HL-60/S4 (cell line): ENCODE results near the gene POLR3K.
"Not testable (repeated sequence)": the region's sequence is repeated elsewhere in the genome, so short reads cannot be mapped to it uniquely, and the experiment has no call there.

ENCODE experiments used
- in situ Hi-C: fragments of 300-500 bp; cut with MboI; formaldehyde crosslinking; loops from 2 replicates; pipeline ENCODE4 v1.14.3; 2022; ENCODE audit warnings: low sequenced_read_pairs

POLR3K gene

DNA sequence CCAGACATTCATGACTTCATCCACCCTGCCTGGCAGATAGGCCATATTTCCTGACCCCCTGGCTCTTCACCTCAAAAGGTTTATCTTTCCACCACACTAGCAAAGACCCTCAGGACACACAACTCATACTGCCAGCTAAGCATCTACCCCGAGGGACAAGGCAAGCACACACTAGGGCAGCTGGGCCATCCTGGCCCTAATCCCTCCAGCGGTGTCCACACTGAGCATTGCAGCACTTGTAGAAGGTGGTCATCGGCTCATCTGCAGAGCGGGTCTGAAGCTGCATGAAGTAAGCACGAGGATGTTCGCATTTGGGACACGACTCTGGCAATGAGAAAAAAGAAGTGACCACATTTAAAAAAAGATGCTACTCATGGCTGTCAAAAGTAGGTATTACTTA lies 6.2 kb downstream of the POLR3K start:
- in situ Hi-C loops, result no loop called here

DNA sequence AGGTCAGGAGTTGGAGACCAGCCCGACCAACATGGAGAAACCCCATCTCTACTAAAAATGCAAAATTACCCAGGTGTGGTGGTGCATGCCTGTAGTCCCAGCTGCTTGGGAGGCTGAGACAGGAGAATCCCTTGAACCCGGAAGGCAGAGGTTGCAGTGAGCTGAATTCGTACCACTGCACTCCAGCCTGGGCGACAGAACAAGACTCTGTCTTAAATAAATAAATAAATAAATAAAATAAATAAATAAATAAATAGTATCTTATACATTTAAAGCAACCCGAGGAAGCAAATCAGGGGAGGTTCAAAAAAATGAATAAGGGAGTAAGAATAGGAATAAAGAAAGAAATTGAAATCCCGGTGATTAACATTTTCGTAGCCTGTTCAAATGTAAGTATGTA lies 6.9 kb downstream of the POLR3K start:
- in situ Hi-C loops, result not testable (repeated sequence)

DNA sequence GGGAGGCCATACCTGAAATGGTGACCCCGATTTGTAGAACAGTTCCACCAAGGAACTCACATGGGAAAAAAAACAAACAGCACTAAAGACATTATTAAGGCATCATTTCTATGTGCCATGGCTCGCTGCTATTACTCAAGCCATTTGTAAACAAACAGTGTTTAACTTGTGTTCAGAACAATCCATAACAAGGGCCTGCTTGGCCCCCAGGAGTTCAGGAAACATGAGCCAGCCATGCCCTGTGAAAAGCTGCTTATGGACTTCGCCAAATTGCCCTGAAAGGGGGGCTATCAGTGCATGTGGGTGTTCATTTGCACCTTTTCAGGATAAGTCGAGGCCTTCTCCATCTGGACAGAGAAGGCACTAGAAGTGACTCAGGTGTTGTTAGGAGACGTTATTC lies 8.0 kb downstream of the POLR3K start:
- in situ Hi-C loops, result no loop called here

DNA sequence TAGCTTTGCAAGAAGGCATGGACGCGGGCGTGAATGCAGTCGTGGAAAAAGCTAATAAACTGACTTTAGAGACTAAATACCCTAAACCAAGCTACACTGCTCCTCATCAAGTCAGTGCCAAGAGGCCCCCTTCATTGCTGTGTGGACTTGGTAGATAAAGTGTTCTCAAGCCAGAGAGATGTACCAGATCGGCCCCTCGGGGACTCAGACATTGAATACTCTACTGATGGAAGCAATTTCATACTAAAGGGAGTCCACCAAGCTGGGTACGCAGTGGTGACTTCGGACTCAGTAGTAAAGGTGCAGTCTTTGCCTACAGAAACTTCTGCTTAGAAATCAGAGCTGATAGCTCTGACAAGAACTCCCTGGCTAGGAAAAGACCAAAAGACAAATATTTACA lies 8.8 kb downstream of the POLR3K start:
- in situ Hi-C loops, result no loop called here

GRCh38 chr16:43294-43693 lies 10.1 kb downstream of the POLR3K start:
- in situ Hi-C loops, result no loop called here

GRCh38 chr16:42691-43090 lies 10.7 kb downstream of the POLR3K start:
- in situ Hi-C loops, result no loop called here

- in situ Hi-C loops, result no loop called here
Observed at GRCh38 chr16:42069-42457, 11.3 kb downstream of the POLR3K start.

- in situ Hi-C loops, result no loop called here
Observed at GRCh38 chr16:41439-42068, 11.9 kb downstream of the POLR3K start.

GRCh38 chr16:38941-39892 lies 14.2 kb downstream of the POLR3K start:
- in situ Hi-C loops, result no loop called here

- in situ Hi-C loops, result not testable (repeated sequence)
Observed at GRCh38 chr16:38206-38605, 15.2 kb downstream of the POLR3K start.

DNA sequence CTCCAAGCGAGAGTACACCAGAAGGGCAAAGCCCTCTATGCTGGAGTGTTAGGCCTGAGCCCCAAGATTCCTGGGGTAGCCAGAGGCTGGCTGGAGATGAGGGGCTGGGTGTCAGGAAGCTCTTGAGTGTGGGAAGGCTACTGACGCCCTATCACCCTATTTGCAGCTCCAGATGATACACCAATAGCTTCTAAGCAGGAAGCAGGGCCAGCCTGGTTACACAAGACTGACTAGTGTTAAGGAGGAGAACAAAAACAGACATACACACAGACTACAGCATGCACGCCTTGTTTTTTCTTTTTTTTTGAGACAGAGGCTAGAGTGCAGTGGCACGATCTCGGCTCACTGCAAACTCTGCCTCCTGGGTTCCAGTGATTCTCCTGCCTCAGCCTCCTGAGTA lies 15.9 kb downstream of the POLR3K start:
- in situ Hi-C loops, result no loop called here

GRCh38 chr16:36336-36984 lies 16.9 kb downstream of the POLR3K start:
- in situ Hi-C loops, result no loop called here

- in situ Hi-C loops, result no loop called here
Observed at GRCh38 chr16:35678-36305, 17.6 kb downstream of the POLR3K start.

DNA sequence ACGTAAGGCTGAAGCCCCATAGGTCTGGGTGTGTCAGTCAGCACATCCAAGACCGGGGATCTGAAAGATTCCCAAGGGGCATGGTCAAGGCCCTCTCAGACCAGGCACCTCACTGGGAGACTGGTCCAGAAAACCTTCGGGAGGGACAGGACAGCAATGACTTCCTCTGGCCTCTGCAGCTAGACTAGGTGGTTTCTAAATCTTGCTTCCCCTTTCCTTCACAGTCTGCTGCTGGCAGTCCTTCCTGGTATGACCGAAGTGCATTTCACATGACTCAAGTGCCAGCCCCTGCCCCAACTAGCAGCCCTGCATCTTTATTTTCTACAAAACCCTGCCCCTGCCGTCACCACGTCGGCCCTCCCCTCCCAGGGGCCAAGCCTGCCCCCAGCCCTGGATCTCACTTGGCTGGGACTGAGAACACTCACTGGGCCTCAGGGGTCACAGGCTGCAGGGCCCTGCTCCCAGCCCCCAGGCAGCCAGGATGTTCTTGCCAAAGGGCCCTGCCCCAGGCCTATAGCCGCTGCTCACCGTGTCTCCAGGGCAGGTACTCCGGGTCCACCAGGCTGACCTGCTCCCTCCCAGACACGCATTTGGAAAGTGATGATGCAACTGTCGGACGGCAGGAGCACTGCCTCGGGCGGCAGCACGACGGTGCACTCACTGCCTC lies 18.3 kb downstream of the POLR3K start:
- in situ Hi-C loops, result no loop called here

DNA sequence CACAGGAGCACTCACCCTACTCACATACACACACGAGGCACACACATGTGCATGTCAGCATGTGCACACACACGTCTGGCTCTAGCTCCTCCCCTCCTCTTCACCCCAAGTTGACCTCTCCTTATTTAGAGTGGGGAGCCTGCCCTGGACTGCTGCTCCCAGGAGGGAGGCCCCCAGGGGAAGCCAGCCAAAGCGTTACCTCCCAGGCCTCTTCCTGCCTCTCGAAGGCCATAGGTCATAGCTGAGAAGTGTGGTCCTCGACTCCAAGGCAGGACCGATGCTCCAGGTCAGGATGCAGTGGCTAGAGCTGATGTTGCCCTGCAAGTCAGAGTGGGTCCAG lies 18.8 kb downstream of the POLR3K start:
- in situ Hi-C loops, result no loop called here

- in situ Hi-C loops, result no loop called here
Observed at GRCh38 chr16:33877-34647, 19.3 kb downstream of the POLR3K start.

- in situ Hi-C loops, result not testable (repeated sequence)
Observed at GRCh38 chr16:33154-33876, 20.1 kb downstream of the POLR3K start.

DNA sequence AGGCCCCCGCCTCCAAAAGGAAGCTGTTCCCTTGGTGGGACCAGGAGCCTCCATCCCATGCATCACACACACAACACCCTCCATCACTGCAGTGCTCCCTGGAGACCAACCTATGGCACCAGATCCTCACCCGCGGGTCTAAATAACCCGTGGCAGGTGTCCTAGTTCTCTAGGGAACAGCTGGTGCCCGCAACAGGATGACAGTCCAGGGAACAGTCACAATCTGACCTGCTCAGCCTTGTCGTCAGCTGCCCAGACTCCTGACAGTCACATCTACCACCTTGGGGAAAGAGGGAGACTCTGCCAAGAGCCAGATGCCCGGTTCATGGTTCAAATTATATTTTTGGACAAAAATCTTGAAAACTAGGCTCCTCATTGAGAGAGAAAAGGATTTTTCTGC lies 22.8 kb downstream of the POLR3K start:
- in situ Hi-C loops, result not testable (repeated sequence)

DNA sequence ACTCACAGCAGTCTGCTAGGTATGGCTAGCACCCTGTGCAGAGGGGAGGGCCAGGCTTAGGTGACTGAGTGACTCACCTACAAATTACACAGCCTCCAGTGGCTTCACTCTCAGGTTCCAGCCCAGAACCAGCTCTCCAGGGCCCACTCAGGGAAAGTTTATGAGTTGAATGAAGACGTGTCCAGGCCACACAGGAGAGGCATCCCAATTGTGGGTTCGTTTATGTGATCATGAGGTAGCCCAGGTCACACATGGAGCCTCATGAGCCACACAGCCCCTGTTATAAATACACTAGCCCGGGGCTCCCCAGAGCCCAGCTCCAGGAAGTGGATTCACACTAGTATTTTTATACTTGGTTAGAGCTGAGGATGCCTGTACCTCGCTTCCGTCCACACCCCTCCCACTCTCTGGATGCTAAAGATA lies 27.5 kb downstream of the POLR3K start:
- in situ Hi-C loops, result not testable (repeated sequence)
